ENCODE data around the gene KCNMA1. TPM values are rescaled to one million over a fixed set of nuclear protein-coding genes. Genes with fewer than 3 reads are reported as not detected.
"Not testable (repeated sequence)": the region's sequence is repeated elsewhere in the genome, so short reads cannot be mapped to it uniquely, and the experiment has no call there.

KCNMA1 gene
- total RNA-seq, 2 donors from 2014 or later = 29.1 to 37.9 TPM

- no peaks in the 10 kb centered on the region for H3K4me1 ChIP-seq (replicated peaks)
- H3K9me3 ChIP-seq = no peaks in the 10 kb centered on the region
- intact Hi-C loops (cut with DNase I) = no loop called here
- no peak for DNase-seq (ENCODE audit: low spot score)
- no peaks in the 10 kb centered on the region for H3K36me3 ChIP-seq
- H3K27me3 ChIP-seq (replicated peaks; ENCODE audit: insufficient read depth) = no peaks in the 10 kb centered on the region
- TF ChIP-seq POLR2A (IDR thresholded peaks at IDR 0.05) (no peak), POLR2AphosphoS5 (IDR thresholded peaks at IDR 0.05) (no peak), CTCF (IDR thresholded peaks at IDR 0.05) (no peak)
- 74% methylated on average over 2 of the region's 2 CpGs for WGBS
- H3K4me3 ChIP-seq = no peak overlapping the region
- no peak overlapping the region for H3K27ac ChIP-seq
These were observed 288.9 kb downstream of the KCNMA1 start for GRCh38 chr10:77348751-77349150.

- H3K36me3 ChIP-seq = no peaks in the 10 kb centered on the region
- no peaks in the 10 kb centered on the region for H3K27me3 ChIP-seq (replicated peaks; ENCODE audit: insufficient read depth)
- TF ChIP-seq POLR2AphosphoS5 (IDR thresholded peaks at IDR 0.05) (no peak), CTCF (IDR thresholded peaks at IDR 0.05) (no peak), POLR2A (IDR thresholded peaks at IDR 0.05) (no peak)
- WGBS = 90% methylated on average over 6 of the region's 6 CpGs
- no peak for DNase-seq (ENCODE audit: low spot score)
- no peak overlapping the region for H3K4me3 ChIP-seq
- H3K4me1 ChIP-seq (replicated peaks) = no peaks in the 10 kb centered on the region
- intact Hi-C loops (cut with DNase I) = no loop called here
- H3K9me3 ChIP-seq = no peaks in the 10 kb centered on the region
- H3K27ac ChIP-seq = no peak overlapping the region
These were observed 289.5 kb downstream of the KCNMA1 start for GRCh38 chr10:77348082-77348481.

GRCh38 chr10:77347052-77347451 lies 290.6 kb downstream of the KCNMA1 start:
- H3K36me3 ChIP-seq = no peaks in the 10 kb centered on the region
- 45% methylated on average over 2 of the region's 2 CpGs for WGBS

GRCh38 chr10:77341055-77341454 lies 296.6 kb downstream of the KCNMA1 start:
- Histone ChIP-seq H3K4me3 (no peak overlapping the region), H3K36me3 (no peaks in the 10 kb centered on the region), H3K9me3 (no peaks in the 10 kb centered on the region), H3K27me3 (replicated peaks; ENCODE audit: insufficient read depth) (no peaks in the 10 kb centered on the region), H3K27ac (no peak overlapping the region), H3K4me1 (replicated peaks) (no peaks in the 10 kb centered on the region)
- intact Hi-C loops (cut with DNase I) = no loop called here
- TF ChIP-seq POLR2A (IDR thresholded peaks at IDR 0.05) (no peak), POLR2AphosphoS5 (IDR thresholded peaks at IDR 0.05) (no peak), CTCF (IDR thresholded peaks at IDR 0.05) (no peak)
- 85% methylated on average over 3 of the region's 3 CpGs for WGBS
- no peak for DNase-seq (ENCODE audit: low spot score)

More at GRCh38 chr10:77347052-77347451, 290.6 kb downstream of the KCNMA1 start:
- no peak for TF ChIP-seq POLR2A (IDR thresholded peaks at IDR 0.05)
- TF ChIP-seq POLR2AphosphoS5 (IDR thresholded peaks at IDR 0.05) = no peak
- TF ChIP-seq CTCF (IDR thresholded peaks at IDR 0.05) = no peak
- Histone ChIP-seq H3K9me3 (no peaks in the 10 kb centered on the region), H3K27me3 (replicated peaks; ENCODE audit: insufficient read depth) (no peaks in the 10 kb centered on the region), H3K4me1 (replicated peaks) (no peaks in the 10 kb centered on the region), H3K4me3 (no peak overlapping the region), H3K27ac (no peak overlapping the region)
- no peak for DNase-seq (ENCODE audit: low spot score)
- intact Hi-C loops (cut with DNase I) = no loop called here

- H3K27me3 ChIP-seq (replicated peaks; ENCODE audit: insufficient read depth); H3K4me1 ChIP-seq (replicated peaks); H3K9me3 ChIP-seq; DNase-seq (ENCODE audit: low spot score); H3K27ac ChIP-seq; intact Hi-C loops (cut with DNase I); H3K36me3 ChIP-seq; H3K4me3 ChIP-seq: not testable (repeated sequence)
These were observed 297.7 kb downstream of the KCNMA1 start for GRCh38 chr10:77339872-77340271.
